ENCODE measurements around the gene MRGPRE.

- TF ChIP-seq EZH2 (optimal IDR thresholded peaks at IDR 0.05; ENCODE audit: low read depth, low read length) (no peak), CTCF (IDR thresholded peaks at IDR 0.05; ENCODE audit: low read length) (no peak), EZH2phosphoT487 (IDR thresholded peaks at IDR 0.05; ENCODE audit: low read length) (no peak)
These were observed 2.3 kb downstream of the MRGPRE start for GRCh38 chr11:3229673-3230630.
